ENCODE data around the gene B9D2.

GRCh38 chr19:41350735-41351338 lies 13.1 kb downstream of the B9D2 start:
- TF ChIP-seq CTCF (IDR thresholded peaks at IDR 0.05; ENCODE audit: poor library complexity, severe bottlenecking) (no peak), SMC3 (conservative IDR thresholded peaks at IDR 0.05; ENCODE audit: poor library complexity) (no peak), REST (IDR thresholded peaks at IDR 0.05; ENCODE audit: borderline replicate concordance) (no peak), POLR2AphosphoS5 (IDR thresholded peaks at IDR 0.05) (no peak)
